ENCODE data around the gene QRICH2. TPM values are rescaled to one million over a fixed set of nuclear protein-coding genes. Genes with fewer than 3 reads are reported as not detected.

QRICH2 gene
- total RNA-seq, 2 experiments from 2014 or later: 7.2 to 9.4 TPM

DNA sequence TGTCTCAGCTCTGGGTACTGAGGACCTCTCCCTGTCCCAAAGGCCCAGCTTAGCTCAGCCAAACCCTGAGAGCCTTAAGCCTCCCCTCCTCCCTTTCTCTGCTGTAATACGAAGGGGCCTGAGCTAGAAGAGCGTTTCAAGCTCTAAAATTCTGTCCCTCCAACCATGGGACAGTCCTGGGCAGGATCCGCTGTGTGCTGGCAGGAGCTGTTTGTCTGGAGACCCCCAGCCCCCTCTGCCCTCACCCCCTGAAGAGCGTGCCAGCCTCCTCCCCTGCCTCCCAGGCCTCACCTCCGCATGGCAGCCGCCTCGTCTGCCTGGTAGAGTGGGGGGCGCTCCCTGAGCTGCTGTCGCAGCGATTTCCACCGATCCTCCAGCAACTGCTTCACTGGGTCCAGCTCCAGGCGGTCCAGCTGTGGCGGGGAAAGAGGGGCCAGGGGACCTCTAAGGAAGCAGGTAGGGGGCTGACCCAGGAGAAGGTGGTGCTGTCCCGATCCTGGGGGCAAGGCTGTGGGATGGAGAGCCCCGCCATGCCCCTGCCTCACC lies 28.3 kb downstream of the QRICH2 start:
- H3K9me2 ChIP-seq (ENCODE audit: insufficient read depth, low read length): no peaks in the 10 kb centered on the region
- H3K9me3 ChIP-seq (ENCODE audit: low read length): no peaks in the 10 kb centered on the region
- no peaks in the 10 kb centered on the region for H3K36me3 ChIP-seq (ENCODE audit: insufficient read depth, low read length)
- BruUV-seq (replicated peaks): no TSS peak
- H4K20me1 ChIP-seq (ENCODE audit: insufficient read depth, low read length): no peaks in the 10 kb centered on the region
- ChIA-PET POLR2A (interaction anchor here (0.5 to 1.7 kb wide), 6 partner anchors 12 to 421 kb away, joined by 3 to 6 read pairs (median 3); no protein-coding TSS in a partner anchor), CTCF (ENCODE audit: unreplicated experiment) (interaction anchor here (0.5 to 1.9 kb wide), 19 partner anchors 8 to 1143 kb away, joined by 3 to 11 read pairs (median 4); no protein-coding TSS in a partner anchor)
- no peaks in the 10 kb centered on the region for H3K79me2 ChIP-seq (ENCODE audit: insufficient read depth, low read depth, low read length)
- H3K27ac ChIP-seq (ENCODE audit: low read depth, low read length, poor library complexity, severe bottlenecking): no peak overlapping the region
- no peak for DNase-seq (ENCODE audit: low spot score)
- no peak overlapping the region for H3K4me2 ChIP-seq (ENCODE audit: low read length)
- H2AFZ ChIP-seq (ENCODE audit: low read length): no peak overlapping the region
- no peak overlapping the region for H3K4me3 ChIP-seq (ENCODE audit: low read depth, low read length, poor library complexity, severe bottlenecking)
- intact Hi-C loops (cut with micrococcal nuclease; ENCODE audit: unreplicated experiment): loop anchor here (1.0 to 5.0 kb wide), 4 partner anchors 19 to 268 kb away; no protein-coding TSS in a partner anchor
- TF ChIP-seq EZH2phosphoT487 (IDR thresholded peaks at IDR 0.05; ENCODE audit: borderline replicate concordance, low read depth, low read length): no peak
- TF ChIP-seq, protein P1, sequence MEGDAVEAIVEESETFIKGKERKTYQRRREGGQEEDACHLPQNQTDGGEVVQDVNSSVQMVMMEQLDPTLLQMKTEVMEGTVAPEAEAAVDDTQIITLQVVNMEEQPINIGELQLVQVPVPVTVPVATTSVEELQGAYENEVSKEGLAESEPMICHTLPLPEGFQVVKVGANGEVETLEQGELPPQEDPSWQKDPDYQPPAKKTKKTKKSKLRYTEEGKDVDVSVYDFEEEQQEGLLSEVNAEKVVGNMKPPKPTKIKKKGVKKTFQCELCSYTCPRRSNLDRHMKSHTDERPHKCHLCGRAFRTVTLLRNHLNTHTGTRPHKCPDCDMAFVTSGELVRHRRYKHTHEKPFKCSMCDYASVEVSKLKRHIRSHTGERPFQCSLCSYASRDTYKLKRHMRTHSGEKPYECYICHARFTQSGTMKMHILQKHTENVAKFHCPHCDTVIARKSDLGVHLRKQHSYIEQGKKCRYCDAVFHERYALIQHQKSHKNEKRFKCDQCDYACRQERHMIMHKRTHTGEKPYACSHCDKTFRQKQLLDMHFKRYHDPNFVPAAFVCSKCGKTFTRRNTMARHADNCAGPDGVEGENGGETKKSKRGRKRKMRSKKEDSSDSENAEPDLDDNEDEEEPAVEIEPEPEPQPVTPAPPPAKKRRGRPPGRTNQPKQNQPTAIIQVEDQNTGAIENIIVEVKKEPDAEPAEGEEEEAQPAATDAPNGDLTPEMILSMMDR (conservative IDR thresholded peaks at IDR 0.05; ENCODE audit: low read length): no peak; the same call in 1 of the 2 replicates
- peaks cover 5% of the 10 kb centered on the region for H3K4me1 ChIP-seq (ENCODE audit: insufficient read depth, low read length, poor library complexity, severe bottlenecking)

GRCh38 chr17:76278952-76279741 lies 28.9 kb downstream of the QRICH2 start:
- Histone ChIP-seq H3K4me3 (ENCODE audit: low read depth, low read length, poor library complexity, severe bottlenecking) (no peak overlapping the region), H3K4me2 (ENCODE audit: low read length) (no peak overlapping the region), H3K4me1 (ENCODE audit: insufficient read depth, low read length, poor library complexity, severe bottlenecking) (peaks cover 12% of the 10 kb centered on the region), H3K36me3 (ENCODE audit: insufficient read depth, low read length) (no peaks in the 10 kb centered on the region), H4K20me1 (ENCODE audit: insufficient read depth, low read length) (no peaks in the 10 kb centered on the region), H3K27ac (ENCODE audit: low read depth, low read length, poor library complexity, severe bottlenecking) (no peak overlapping the region), H3K9me2 (ENCODE audit: insufficient read depth, low read length) (no peaks in the 10 kb centered on the region), H3K79me2 (ENCODE audit: insufficient read depth, low read depth, low read length) (no peaks in the 10 kb centered on the region), H2AFZ (ENCODE audit: low read length) (no peak overlapping the region), H3K9me3 (ENCODE audit: low read length) (no peaks in the 10 kb centered on the region)
- ChIA-PET CTCF (ENCODE audit: unreplicated experiment) (interaction anchor here (0.6 to 1.9 kb wide), 19 partner anchors 8 to 176 kb away, joined by 3 to 11 read pairs (median 4); no protein-coding TSS in a partner anchor), POLR2A (interaction anchor here (0.5 to 1.7 kb wide), 4 partner anchors 11 to 161 kb away, joined by 3 to 6 read pairs (median 4); no protein-coding TSS in a partner anchor)
- TF ChIP-seq, protein P1 (conservative IDR thresholded peaks at IDR 0.05; ENCODE audit: low read length): peak; percentile 100
- TF ChIP-seq EZH2phosphoT487 (IDR thresholded peaks at IDR 0.05; ENCODE audit: borderline replicate concordance, low read depth, low read length): no peak
- intact Hi-C loops (cut with micrococcal nuclease; ENCODE audit: unreplicated experiment): loop anchor here (1.0 to 5.0 kb wide), 4 partner anchors 20 to 267 kb away; no protein-coding TSS in a partner anchor
- BruUV-seq (replicated peaks): no TSS peak
- peak; percentile 88 for DNase-seq (ENCODE audit: low spot score)
